GM23338 (cell line): Measurements from ENCODE around the gene NAALADL2. TPM values are rescaled to one million over a fixed set of nuclear protein-coding genes. Genes with fewer than 3 reads are reported as not detected.

Experiments
- ATAC-seq: fragments of 200-7000 bp; cut with Tn5 transposase; 3 replicates; pipeline ENCODE4 v1.9.1; 2020
- DNase-seq: peaks from one replicate; pipeline ENCODE4 v3.0.0-alpha.2; 2015; ENCODE audit warnings: low spot score
- H2AFZ ChIP-seq: fragments of 200-600 bp; sonication (generic); 2 replicates; pipeline ENCODE4 v1.8.0; 2016; ENCODE audit warnings: antibody characterized with exemption, mild to moderate bottlenecking, moderate library complexity
- H3F3A ChIP-seq: fragments of 200-600 bp; sonication (generic); replicated peaks from 2 replicates; pipeline ENCODE4 v1.8.0; 2017; ENCODE audit warnings: antibody characterized with exemption, mixed run types, low read depth
- H3K27ac ChIP-seq: fragments of 200-600 bp; sonication (generic); 2 replicates; pipeline ENCODE4 v1.6.1; 2016; ENCODE audit warnings: low read depth
- H3K27me3 ChIP-seq: fragments of 200-600 bp; sonication (generic); 2 replicates; pipeline ENCODE4 v1.8.0; 2016; ENCODE audit warnings: mild to moderate bottlenecking, mixed run types, moderate library complexity; ENCODE audit not compliant: insufficient read depth
- H3K36me3 ChIP-seq: fragments of 200-600 bp; sonication (generic); 2 replicates; pipeline ENCODE4 v1.8.0; 2016; ENCODE audit warnings: mild to moderate bottlenecking; ENCODE audit not compliant: insufficient read depth
- H3K4me1 ChIP-seq: fragments of 200-600 bp; sonication (generic); 2 replicates; pipeline ENCODE4 v1.8.0; 2016; ENCODE audit warnings: mild to moderate bottlenecking, moderate library complexity; ENCODE audit not compliant: insufficient read depth
- H3K4me2 ChIP-seq: fragments of 200-600 bp; sonication (generic); 2 replicates; pipeline ENCODE4 v1.7.1; 2017; ENCODE audit warnings: mixed run types
- H3K4me3 ChIP-seq: fragments of 200-600 bp; sonication (generic); 2 replicates; pipeline ENCODE4 v1.6.1; 2016; ENCODE audit warnings: mixed run types
- H3K79me2 ChIP-seq: fragments of 200-600 bp; sonication (generic); replicated peaks from 2 replicates; pipeline ENCODE4 v1.8.0; 2017; ENCODE audit warnings: mild to moderate bottlenecking; ENCODE audit not compliant: insufficient read depth
- H3K9me2 ChIP-seq: fragments of 200-600 bp; sonication (generic); 2 replicates; pipeline ENCODE4 v1.8.0; 2017; ENCODE audit not compliant: insufficient read depth
- H4K20me1 ChIP-seq: fragments of 200-600 bp; sonication (generic); replicated peaks from 2 replicates; pipeline ENCODE4 v1.8.0; 2017; ENCODE audit warnings: mild to moderate bottlenecking; ENCODE audit not compliant: insufficient read depth
- H3K27ac Mint-ChIP-seq: 2 replicates; pipeline ENCODE4 v1.8.0; 2020; ENCODE audit warnings: inconsistent platforms, mild to moderate bottlenecking, moderate library complexity, mixed read lengths
- H3K27me3 Mint-ChIP-seq: 3 replicates; pipeline ENCODE4 v1.8.0; 2022; ENCODE audit warnings: low read depth, mild to moderate bottlenecking, moderate library complexity, mixed read lengths, inconsistent platforms; ENCODE audit not compliant: insufficient read depth, poor library complexity
- H3K36me3 Mint-ChIP-seq: 3 replicates; pipeline ENCODE4 v1.8.0; 2021; ENCODE audit warnings: low read depth, mild to moderate bottlenecking, inconsistent platforms, moderate library complexity, mixed read lengths
- H3K4me1 Mint-ChIP-seq: 3 replicates; pipeline ENCODE4 v1.8.0; 2020; ENCODE audit warnings: mild to moderate bottlenecking, inconsistent platforms, mixed read lengths
- H3K4me3 Mint-ChIP-seq: 3 replicates; pipeline ENCODE4 v1.8.0; 2021; ENCODE audit warnings: moderate library complexity, mild to moderate bottlenecking, inconsistent platforms, mixed read lengths
- H3K9me3 Mint-ChIP-seq: 3 replicates; pipeline ENCODE4 v1.8.0; 2020; ENCODE audit warnings: moderate library complexity, mild to moderate bottlenecking, inconsistent platforms, mixed read lengths
- CREB1 ChIP-seq: fragments of 250-450 bp; sonication (Bioruptor Pico); IDR thresholded peaks from 2 replicates; pipeline ENCODE4 v1.5.0; 2020; ENCODE audit warnings: low read depth, mild to moderate bottlenecking, moderate library complexity
- ETS1 ChIP-seq: IDR thresholded peaks from 2 replicates; pipeline ENCODE4 v1.6.1; 2016; ENCODE audit warnings: antibody characterized with exemption
- EZH2 ChIP-seq: fragments of 200-600 bp; sonication (generic); IDR thresholded peaks from one replicate; pipeline ENCODE4 v1.8.0; 2017; ENCODE audit warnings: antibody characterized with exemption, mild to moderate bottlenecking, low read depth; ENCODE audit not compliant: unreplicated experiment
- EZH2phosphoT487 ChIP-seq: fragments of 200-600 bp; sonication (generic); IDR thresholded peaks from one replicate; pipeline ENCODE4 v1.8.1; 2018; ENCODE audit warnings: antibody characterized with exemption; ENCODE audit not compliant: unreplicated experiment
- JUNB ChIP-seq: IDR thresholded peaks from one replicate; pipeline ENCODE4 v1.6.1; 2016; ENCODE audit warnings: antibody characterized with exemption; ENCODE audit not compliant: unreplicated experiment
- NANOG ChIP-seq: IDR thresholded peaks from 2 replicates; pipeline ENCODE4 v1.6.1; 2016; ENCODE audit warnings: antibody characterized with exemption, borderline replicate concordance
- POLR2AphosphoS5 ChIP-seq: IDR thresholded peaks from 2 replicates; pipeline ENCODE4 v1.6.1; 2016; ENCODE audit warnings: antibody characterized with exemption, low read depth
- REST ChIP-seq: IDR thresholded peaks from one replicate; pipeline ENCODE4 v1.6.1; 2018; ENCODE audit warnings: antibody characterized with exemption; ENCODE audit not compliant: unreplicated experiment
- STAT1 ChIP-seq: IDR thresholded peaks from one replicate; pipeline ENCODE4 v1.6.1; 2016; ENCODE audit warnings: antibody characterized with exemption; ENCODE audit not compliant: unreplicated experiment
- ZNF114 ChIP-seq: fragments of 250-450 bp; sonication (Bioruptor Pico); IDR thresholded peaks from 2 replicates; pipeline ENCODE4 v1.5.0; 2020; ENCODE audit warnings: mild to moderate bottlenecking, moderate library complexity
- ZNF331 ChIP-seq: fragments of 250-450 bp; sonication (Bioruptor Pico); IDR thresholded peaks from 2 replicates; pipeline ENCODE4 v1.5.0; 2020; ENCODE audit warnings: low read depth, mild to moderate bottlenecking, moderate library complexity
- ZNF462 ChIP-seq: fragments of 250-450 bp; sonication (Bioruptor Pico); IDR thresholded peaks from 2 replicates; pipeline ENCODE4 v1.5.0; 2020; ENCODE audit warnings: mild to moderate bottlenecking, moderate library complexity
- polyA plus RNA-seq: library from polyadenylated mRNA; unstranded; fragments of >200 nt; fragmentation: Nextera tagmentation; extraction: Ambion mirVana; gene quantifications from 2 replicates; pipeline ENCODE4 v1.2.1, GENCODE V29; 2016
- total RNA-seq: library from RNA; depleted of rRNA; stranded (reverse); fragments of >200 nt; shearing (Covaris generic); gene quantifications from 2 replicates; pipeline ENCODE4 v1.2.3, GENCODE V29; 2014
- TF ChIP-seq, protein P1 (sequence below), 2 experiments: fragments of 200-600 bp in 1 of 2; sonication (generic) in 1 of 2; conservative IDR thresholded peaks; 2 replicates each; pipeline versions ENCODE4 v1.5.1 to v1.6.1; 2016 to 2017; ENCODE audit warnings: antibody characterized with exemption in 2 of 2, low read depth in 2 of 2, mild to moderate bottlenecking in 2 of 2, moderate library complexity in 1 of 2

The NAALADL2 gene
- total and polyA plus RNA-seq, 2 experiments from 2014 or later = 1.6 to 2.6 TPM

DNA sequence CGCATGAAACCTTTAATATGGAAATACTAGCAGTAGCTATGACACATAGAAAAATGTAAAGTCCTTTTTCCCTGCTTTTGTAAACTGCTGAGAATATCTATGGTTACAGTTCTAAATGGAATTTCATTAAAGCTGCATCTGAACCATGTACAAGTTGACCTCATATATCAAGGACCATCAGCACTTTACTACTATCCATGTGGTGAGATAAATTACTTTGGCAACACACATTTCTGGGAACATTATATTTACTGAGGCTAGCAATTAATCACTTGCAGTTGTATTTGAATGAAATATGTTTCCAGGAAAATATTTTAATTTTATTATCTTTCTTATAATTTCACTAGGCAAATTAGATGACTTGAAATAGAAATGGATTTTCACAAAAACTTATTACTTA is 545.5 kb downstream of the NAALADL2 start:
- Mint-ChIP-seq H3K27ac (no peak overlapping the region), H3K4me3 (no peak overlapping the region), H3K9me3 (no peaks in the 10 kb centered on the region), H3K4me1 (peaks cover 4% of the 10 kb centered on the region; the same call in 2 of the 3 replicates), H3K27me3 (no peaks in the 10 kb centered on the region), H3K36me3 (no peaks in the 10 kb centered on the region)
- Histone ChIP-seq H2AFZ (no peak overlapping the region; the same call in 1 of the 2 replicates), H3K36me3 (no peaks in the 10 kb centered on the region), H3K4me2 (no peak overlapping the region), H4K20me1 (no peaks in the 10 kb centered on the region), H3K4me3 (no peak overlapping the region), H3F3A (no peaks in the 10 kb centered on the region), H3K4me1 (no peaks in the 10 kb centered on the region), H3K27me3 (no peaks in the 10 kb centered on the region), H3K79me2 (no peaks in the 10 kb centered on the region), H3K9me2 (no peaks in the 10 kb centered on the region), H3K27ac (no peak overlapping the region)
- TF ChIP-seq REST (no peak), CREB1 (no peak), EZH2phosphoT487 (no peak), ETS1 (no peak), EZH2 (no peak), ZNF462 (CRISPR knock-in tag) (no peak), JUNB (no peak), POLR2AphosphoS5 (no peak), ZNF331 (no peak), NANOG (no peak), ZNF114 (CRISPR knock-in tag) (no peak), STAT1 (no peak)
- TF ChIP-seq, protein P1, sequence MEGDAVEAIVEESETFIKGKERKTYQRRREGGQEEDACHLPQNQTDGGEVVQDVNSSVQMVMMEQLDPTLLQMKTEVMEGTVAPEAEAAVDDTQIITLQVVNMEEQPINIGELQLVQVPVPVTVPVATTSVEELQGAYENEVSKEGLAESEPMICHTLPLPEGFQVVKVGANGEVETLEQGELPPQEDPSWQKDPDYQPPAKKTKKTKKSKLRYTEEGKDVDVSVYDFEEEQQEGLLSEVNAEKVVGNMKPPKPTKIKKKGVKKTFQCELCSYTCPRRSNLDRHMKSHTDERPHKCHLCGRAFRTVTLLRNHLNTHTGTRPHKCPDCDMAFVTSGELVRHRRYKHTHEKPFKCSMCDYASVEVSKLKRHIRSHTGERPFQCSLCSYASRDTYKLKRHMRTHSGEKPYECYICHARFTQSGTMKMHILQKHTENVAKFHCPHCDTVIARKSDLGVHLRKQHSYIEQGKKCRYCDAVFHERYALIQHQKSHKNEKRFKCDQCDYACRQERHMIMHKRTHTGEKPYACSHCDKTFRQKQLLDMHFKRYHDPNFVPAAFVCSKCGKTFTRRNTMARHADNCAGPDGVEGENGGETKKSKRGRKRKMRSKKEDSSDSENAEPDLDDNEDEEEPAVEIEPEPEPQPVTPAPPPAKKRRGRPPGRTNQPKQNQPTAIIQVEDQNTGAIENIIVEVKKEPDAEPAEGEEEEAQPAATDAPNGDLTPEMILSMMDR (conservative IDR thresholded peaks at IDR 0.05; ENCODE audit: low read depth in 2 of 2) = no peak
- ATAC-seq = no peak
- DNase-seq = no peak
